PC-9 (cell line): ENCODE data around the gene MSI2. TPM values are rescaled to one million over a fixed set of nuclear protein-coding genes. Genes with fewer than 3 reads are reported as not detected.

Experiments
- BruUV-seq: library from RNA; stranded (reverse); fragments of 400-500 nt; replicated peaks from 2 replicates; lab custom pipeline; 2021; lab: Mats Ljungman, UMichigan
- CTCF ChIA-PET: fragments of 300-600 bp; sonication (Branson Sonifier 250); formaldehyde crosslinking; loops from one replicate; lab custom pipeline; 2022; ENCODE audit warnings: antibody characterized with exemption; lab: Charles Lee
- POLR2A ChIA-PET: fragments of 300-600 bp; sonication (Branson Sonifier 250); formaldehyde crosslinking; loops from one replicate; lab custom pipeline; 2022; ENCODE audit warnings: antibody characterized with exemption; ENCODE audit not compliant: unreplicated experiment; lab: Charles Lee
- DNase-seq, 2 experiments: peaks; one replicate each; pipeline versions ENCODE4 v3.0.0 to v3.0.0-alpha.2; 2015 to 2022; ENCODE audit warnings: mixed read lengths in 1 of 2
- H2AFZ ChIP-seq: fragments of 200-600 bp; sonication (generic); 2 replicates; pipeline ENCODE4 v1.8.1; 2017; ENCODE audit warnings: antibody characterized with exemption
- H3F3A ChIP-seq: fragments of 200-600 bp; sonication (generic); 2 replicates; pipeline ENCODE4 v1.8.1; 2017; ENCODE audit warnings: antibody characterized with exemption, mild to moderate bottlenecking, low read depth; ENCODE audit not compliant: insufficient read depth
- H3K27ac ChIP-seq: fragments of 200-600 bp; sonication (generic); 2 replicates; pipeline ENCODE4 v1.6.1; 2016; ENCODE audit warnings: mixed run types
- H3K27me3 ChIP-seq: fragments of 200-600 bp; sonication (generic); 2 replicates; pipeline ENCODE4 v1.6.1; 2016; ENCODE audit warnings: low read depth, mixed run types; ENCODE audit not compliant: insufficient read depth
- H3K36me3 ChIP-seq: fragments of 200-600 bp; sonication (generic); 2 replicates; pipeline ENCODE4 v1.6.1; 2016; ENCODE audit warnings: low read depth, mixed run types
- H3K4me1 ChIP-seq: fragments of 200-600 bp; sonication (generic); replicated peaks from 2 replicates; pipeline ENCODE4 v1.6.1; 2016; ENCODE audit warnings: mixed run types; ENCODE audit not compliant: insufficient read depth
- H3K4me2 ChIP-seq: fragments of 200-600 bp; sonication (generic); 2 replicates; pipeline ENCODE4 v1.6.1; 2017; ENCODE audit warnings: mixed run types
- H3K4me3 ChIP-seq: fragments of 200-600 bp; sonication (generic); 2 replicates; pipeline ENCODE4 v1.6.1; 2016; ENCODE audit warnings: mixed run types
- H3K79me2 ChIP-seq: fragments of 200-600 bp; sonication (generic); 2 replicates; pipeline ENCODE4 v1.6.1; 2017; ENCODE audit warnings: low read depth, mixed run types
- H3K9me2 ChIP-seq: fragments of 200-600 bp; sonication (generic); 2 replicates; pipeline ENCODE4 v1.8.1; 2017; ENCODE audit warnings: mild to moderate bottlenecking; ENCODE audit not compliant: insufficient read depth
- H3K9me3 ChIP-seq: fragments of 200-600 bp; sonication (generic); 2 replicates; pipeline ENCODE4 v1.8.1; 2016; ENCODE audit warnings: low read depth; ENCODE audit not compliant: insufficient read depth
- H4K20me1 ChIP-seq: fragments of 200-600 bp; sonication (generic); 2 replicates; pipeline ENCODE4 v1.8.1; 2017; ENCODE audit not compliant: insufficient read depth
- CTCF ChIP-seq: fragments of 200-600 bp; sonication (generic); conservative IDR thresholded peaks from 2 replicates; pipeline ENCODE4 v1.6.1; 2017; ENCODE audit warnings: mixed run types, antibody characterized with exemption, mild to moderate bottlenecking, moderate library complexity
- EZH2 ChIP-seq: fragments of 200-600 bp; sonication (generic); IDR thresholded peaks from 2 replicates; pipeline ENCODE4 v1.8.0; 2017; ENCODE audit warnings: antibody characterized with exemption, low read depth
- intact Hi-C: fragments of 100-400 bp; cut with micrococcal nuclease; formaldehyde crosslinking; loops from one replicate; pipeline ENCODE4 v1.10.0; 2022; ENCODE audit not compliant: unreplicated experiment
- total RNA-seq: library from RNA; stranded (reverse); gene quantifications from 2 replicates; pipeline ENCODE4 v1.2.3, GENCODE V29; 2021

Gene MSI2
- total RNA-seq, 1 experiment from 2014 or later = 15.7 TPM

GRCh38 chr17:57420734-57421717 lies 164.7 kb downstream of the MSI2 start:
- Histone ChIP-seq H3K9me2 (no peaks in the 10 kb centered on the region), H3K9me3 (no peaks in the 10 kb centered on the region), H2AFZ (no peak overlapping the region), H3K79me2 (no peaks in the 10 kb centered on the region), H3K27me3 (no peaks in the 10 kb centered on the region), H3K27ac (no peak overlapping the region), H3K36me3 (no peaks in the 10 kb centered on the region), H4K20me1 (no peaks in the 10 kb centered on the region), H3K4me2 (no peak overlapping the region), H3K4me3 (no peak overlapping the region), H3K4me1 (0 out of 2 replicates have a peak, but pooled peaks cover 8% of the 10 kb centered on the region), H3F3A (no peaks in the 10 kb centered on the region)
- no TSS peak for BruUV-seq
- intact Hi-C loops = no loop called here
- TF ChIP-seq EZH2 (no peak), CTCF (no peak)
- ChIA-PET CTCF (no interaction called here), POLR2A (no interaction called here)
- no peak for DNase-seq

GRCh38 chr17:57422574-57423164 lies 166.3 kb downstream of the MSI2 start:
- DNase-seq = peak in 1 of 2 experiments; percentile 69
- Histone ChIP-seq H3K27me3 (no peaks in the 10 kb centered on the region), H3K9me2 (no peaks in the 10 kb centered on the region), H3K4me2 (no peak overlapping the region), H3K4me3 (no peak overlapping the region), H3K79me2 (no peaks in the 10 kb centered on the region), H3K4me1 (0 out of 2 replicates have a peak, but pooled peaks cover 8% of the 10 kb centered on the region), H3K9me3 (no peaks in the 10 kb centered on the region), H2AFZ (no peak overlapping the region), H4K20me1 (no peaks in the 10 kb centered on the region), H3K36me3 (no peaks in the 10 kb centered on the region), H3K27ac (no peak overlapping the region), H3F3A (no peaks in the 10 kb centered on the region)
- no peak for TF ChIP-seq EZH2
- no peak for TF ChIP-seq CTCF
- POLR2A ChIA-PET = no interaction called here
- CTCF ChIA-PET = no interaction called here
- BruUV-seq = no TSS peak
- intact Hi-C loops = no loop called here

GRCh38 chr17:57423541-57423940 lies 167.2 kb downstream of the MSI2 start:
- DNase-seq = no peak
- intact Hi-C loops = no loop called here
- Histone ChIP-seq H3K4me2 (no peak overlapping the region), H3F3A (no peaks in the 10 kb centered on the region), H3K27ac (no peak overlapping the region), H3K9me2 (no peaks in the 10 kb centered on the region), H4K20me1 (no peaks in the 10 kb centered on the region), H3K27me3 (no peaks in the 10 kb centered on the region), H3K36me3 (no peaks in the 10 kb centered on the region), H3K4me1 (0 out of 2 replicates have a peak, but pooled peaks cover 8% of the 10 kb centered on the region), H3K4me3 (no peak overlapping the region), H3K9me3 (no peaks in the 10 kb centered on the region), H3K79me2 (no peaks in the 10 kb centered on the region), H2AFZ (no peak overlapping the region)
- BruUV-seq = no TSS peak
- TF ChIP-seq CTCF (no peak), EZH2 (no peak)
- CTCF ChIA-PET = no interaction called here
- POLR2A ChIA-PET = no interaction called here
